ENCODE measurements around the gene CABLES2. TPM values are rescaled to one million over a fixed set of nuclear protein-coding genes. Genes with fewer than 3 reads are reported as not detected.

Gene CABLES2
- total RNA-seq, 1 experiment from 2014 or later: 7.5 TPM

GRCh38 chr20:62417981-62418708 lies 11.1 kb upstream of the CABLES2 start:
- Mint-ChIP-seq H3K4me1 (no peaks in the 10 kb centered on the region), H3K4me3 (no peak overlapping the region), H3K36me3 (no peaks in the 10 kb centered on the region), H3K27ac (no peak overlapping the region), H3K27me3 (ENCODE audit: low read depth) (no peaks in the 10 kb centered on the region), H3K9me3 (peaks cover 5% of the 10 kb centered on the region)
- CTCF ChIA-PET: interaction anchor here (0.5 to 2.4 kb wide), 2 partner anchors 8 to 35 kb away, joined by 3 to 10 read pairs; no protein-coding TSS in a partner anchor
- DNase-seq (ENCODE audit: low spot score) (no peak), ATAC-seq (no peak)
- TF ChIP-seq GTF2I (CRISPR knock-in tag; conservative IDR thresholded peaks at IDR 0.05) (no peak), USF2 (CRISPR knock-in tag; IDR thresholded peaks at IDR 0.05) (no peak), SP1 (CRISPR knock-in tag; conservative IDR thresholded peaks at IDR 0.05) (no peak), ZNF263 (CRISPR knock-in tag; IDR thresholded peaks at IDR 0.05; ENCODE audit: low read depth) (no peak), CREB1 (CRISPR knock-in tag; IDR thresholded peaks at IDR 0.05) (no peak), MLX (CRISPR knock-in tag; IDR thresholded peaks at IDR 0.05) (no peak), ZBTB21 (CRISPR knock-in tag; IDR thresholded peaks at IDR 0.05; ENCODE audit: borderline replicate concordance) (no peak), ZNF423 (CRISPR knock-in tag; IDR thresholded peaks at IDR 0.05) (no peak), RORB (CRISPR knock-in tag; IDR thresholded peaks at IDR 0.05) (no peak), GABPB1 (CRISPR knock-in tag; IDR thresholded peaks at IDR 0.05) (no peak)
- TF ChIP-seq, protein P1, sequence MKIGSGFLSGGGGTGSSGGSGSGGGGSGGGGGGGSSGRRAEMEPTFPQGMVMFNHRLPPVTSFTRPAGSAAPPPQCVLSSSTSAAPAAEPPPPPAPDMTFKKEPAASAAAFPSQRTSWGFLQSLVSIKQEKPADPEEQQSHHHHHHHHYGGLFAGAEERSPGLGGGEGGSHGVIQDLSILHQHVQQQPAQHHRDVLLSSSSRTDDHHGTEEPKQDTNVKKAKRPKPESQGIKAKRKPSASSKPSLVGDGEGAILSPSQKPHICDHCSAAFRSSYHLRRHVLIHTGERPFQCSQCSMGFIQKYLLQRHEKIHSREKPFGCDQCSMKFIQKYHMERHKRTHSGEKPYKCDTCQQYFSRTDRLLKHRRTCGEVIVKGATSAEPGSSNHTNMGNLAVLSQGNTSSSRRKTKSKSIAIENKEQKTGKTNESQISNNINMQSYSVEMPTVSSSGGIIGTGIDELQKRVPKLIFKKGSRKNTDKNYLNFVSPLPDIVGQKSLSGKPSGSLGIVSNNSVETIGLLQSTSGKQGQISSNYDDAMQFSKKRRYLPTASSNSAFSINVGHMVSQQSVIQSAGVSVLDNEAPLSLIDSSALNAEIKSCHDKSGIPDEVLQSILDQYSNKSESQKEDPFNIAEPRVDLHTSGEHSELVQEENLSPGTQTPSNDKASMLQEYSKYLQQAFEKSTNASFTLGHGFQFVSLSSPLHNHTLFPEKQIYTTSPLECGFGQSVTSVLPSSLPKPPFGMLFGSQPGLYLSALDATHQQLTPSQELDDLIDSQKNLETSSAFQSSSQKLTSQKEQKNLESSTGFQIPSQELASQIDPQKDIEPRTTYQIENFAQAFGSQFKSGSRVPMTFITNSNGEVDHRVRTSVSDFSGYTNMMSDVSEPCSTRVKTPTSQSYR (CRISPR knock-in tag; IDR thresholded peaks at IDR 0.05): no peak
- POLR2A ChIA-PET: no interaction called here

- Mint-ChIP-seq H3K4me3 (no peak overlapping the region), H3K27ac (no peak overlapping the region), H3K27me3 (ENCODE audit: low read depth) (no peaks in the 10 kb centered on the region), H3K9me3 (peaks cover 5% of the 10 kb centered on the region), H3K36me3 (no peaks in the 10 kb centered on the region), H3K4me1 (no peaks in the 10 kb centered on the region)
- DNase-seq (ENCODE audit: low spot score) (no peak), ATAC-seq (no peak)
- CTCF ChIA-PET: interaction anchor here (0.7 kb wide), 2 partner anchors 15 to 870 kb away, joined by 3 read pairs; no protein-coding TSS in a partner anchor
- POLR2A ChIA-PET: no interaction called here
- TF ChIP-seq ZNF423 (CRISPR knock-in tag; IDR thresholded peaks at IDR 0.05) (no peak), MLX (CRISPR knock-in tag; IDR thresholded peaks at IDR 0.05) (no peak), SMAD4 (CRISPR knock-in tag; IDR thresholded peaks at IDR 0.05) (no peak), RORB (CRISPR knock-in tag; IDR thresholded peaks at IDR 0.05) (no peak), ERG (CRISPR knock-in tag; IDR thresholded peaks at IDR 0.05) (no peak), ZNF416 (CRISPR knock-in tag; IDR thresholded peaks at IDR 0.05) (no peak), PRRX2 (CRISPR knock-in tag; IDR thresholded peaks at IDR 0.05) (no peak), CREB1 (CRISPR knock-in tag; IDR thresholded peaks at IDR 0.05) (no peak), NR2C2 (CRISPR knock-in tag; IDR thresholded peaks at IDR 0.05) (no peak), NR3C1 (CRISPR knock-in tag; conservative IDR thresholded peaks at IDR 0.05; ENCODE audit: low read depth) (no peak)
- TF ChIP-seq, protein P2, sequence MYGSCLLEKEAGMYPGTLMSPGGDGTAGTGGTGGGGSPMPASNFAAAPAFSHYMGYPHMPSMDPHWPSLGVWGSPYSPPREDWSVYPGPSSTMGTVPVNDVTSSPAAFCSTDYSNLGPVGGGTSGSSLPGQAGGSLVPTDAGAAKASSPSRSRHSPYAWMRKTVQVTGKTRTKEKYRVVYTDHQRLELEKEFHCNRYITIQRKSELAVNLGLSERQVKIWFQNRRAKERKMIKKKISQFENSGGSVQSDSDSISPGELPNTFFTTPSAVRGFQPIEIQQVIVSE (CRISPR knock-in tag; IDR thresholded peaks at IDR 0.05; ENCODE audit: borderline replicate concordance): no peak
- TF ChIP-seq, protein P3, sequence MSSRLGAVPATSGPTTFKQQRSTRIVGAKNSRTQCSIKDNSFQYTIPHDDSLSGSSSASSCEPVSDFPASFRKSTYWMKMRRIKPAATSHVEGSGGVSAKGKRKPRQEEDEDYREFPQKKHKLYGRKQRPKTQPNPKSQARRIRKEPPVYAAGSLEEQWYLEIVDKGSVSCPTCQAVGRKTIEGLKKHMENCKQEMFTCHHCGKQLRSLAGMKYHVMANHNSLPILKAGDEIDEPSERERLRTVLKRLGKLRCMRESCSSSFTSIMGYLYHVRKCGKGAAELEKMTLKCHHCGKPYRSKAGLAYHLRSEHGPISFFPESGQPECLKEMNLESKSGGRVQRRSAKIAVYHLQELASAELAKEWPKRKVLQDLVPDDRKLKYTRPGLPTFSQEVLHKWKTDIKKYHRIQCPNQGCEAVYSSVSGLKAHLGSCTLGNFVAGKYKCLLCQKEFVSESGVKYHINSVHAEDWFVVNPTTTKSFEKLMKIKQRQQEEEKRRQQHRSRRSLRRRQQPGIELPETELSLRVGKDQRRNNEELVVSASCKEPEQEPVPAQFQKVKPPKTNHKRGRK (CRISPR knock-in tag; IDR thresholded peaks at IDR 0.05; ENCODE audit: borderline replicate concordance): no peak
- TF ChIP-seq, protein P4, sequence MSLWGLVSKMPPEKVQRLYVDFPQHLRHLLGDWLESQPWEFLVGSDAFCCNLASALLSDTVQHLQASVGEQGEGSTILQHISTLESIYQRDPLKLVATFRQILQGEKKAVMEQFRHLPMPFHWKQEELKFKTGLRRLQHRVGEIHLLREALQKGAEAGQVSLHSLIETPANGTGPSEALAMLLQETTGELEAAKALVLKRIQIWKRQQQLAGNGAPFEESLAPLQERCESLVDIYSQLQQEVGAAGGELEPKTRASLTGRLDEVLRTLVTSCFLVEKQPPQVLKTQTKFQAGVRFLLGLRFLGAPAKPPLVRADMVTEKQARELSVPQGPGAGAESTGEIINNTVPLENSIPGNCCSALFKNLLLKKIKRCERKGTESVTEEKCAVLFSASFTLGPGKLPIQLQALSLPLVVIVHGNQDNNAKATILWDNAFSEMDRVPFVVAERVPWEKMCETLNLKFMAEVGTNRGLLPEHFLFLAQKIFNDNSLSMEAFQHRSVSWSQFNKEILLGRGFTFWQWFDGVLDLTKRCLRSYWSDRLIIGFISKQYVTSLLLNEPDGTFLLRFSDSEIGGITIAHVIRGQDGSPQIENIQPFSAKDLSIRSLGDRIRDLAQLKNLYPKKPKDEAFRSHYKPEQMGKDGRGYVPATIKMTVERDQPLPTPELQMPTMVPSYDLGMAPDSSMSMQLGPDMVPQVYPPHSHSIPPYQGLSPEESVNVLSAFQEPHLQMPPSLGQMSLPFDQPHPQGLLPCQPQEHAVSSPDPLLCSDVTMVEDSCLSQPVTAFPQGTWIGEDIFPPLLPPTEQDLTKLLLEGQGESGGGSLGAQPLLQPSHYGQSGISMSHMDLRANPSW (CRISPR knock-in tag; conservative IDR thresholded peaks at IDR 0.05; ENCODE audit: low read depth): no peak
Observed at GRCh38 chr20:62416651-62417637, 9.9 kb upstream of the CABLES2 start.
